NCI-H1417 (cell line): Measurements from ENCODE around the gene BHLHA15.

Source experiments
- DNase-seq, 3 experiments: peaks; one replicate each; lab custom pipeline; 2025; lab: John Stamatoyannopoulos, UW

BHLHA15 gene

GRCh38 chr7:98225913-98226614, 14.8 kb downstream of the BHLHA15 start:
- no peak for DNase-seq

- DNase-seq, result no peak
Observed at GRCh38 chr7:98227939-98228338, 16.7 kb downstream of the BHLHA15 start.

GRCh38 chr7:98228801-98229200, 17.6 kb downstream of the BHLHA15 start:
- no peak for DNase-seq

- peak in 2 of 3 experiments; percentile 17 to 56 for DNase-seq
Observed at GRCh38 chr7:98229441-98229840, 18.2 kb downstream of the BHLHA15 start.

GRCh38 chr7:98229991-98230745, 18.9 kb downstream of the BHLHA15 start:
- DNase-seq, result no peak

GRCh38 chr7:98230746-98231471, 19.7 kb downstream of the BHLHA15 start:
- no peak for DNase-seq

GRCh38 chr7:98231493-98232262, 20.4 kb downstream of the BHLHA15 start:
- DNase-seq, result no peak

- no peak for DNase-seq
Observed at GRCh38 chr7:98232263-98232585, 21.0 kb downstream of the BHLHA15 start.

GRCh38 chr7:98232799-98233198, 21.6 kb downstream of the BHLHA15 start:
- no peak for DNase-seq

- DNase-seq, result no peak
Observed at GRCh38 chr7:98233219-98234070, 22.2 kb downstream of the BHLHA15 start.

GRCh38 chr7:98234429-98235147, 23.3 kb downstream of the BHLHA15 start:
- DNase-seq, result no peak

GRCh38 chr7:98235901-98236300, 24.7 kb downstream of the BHLHA15 start:
- no peak for DNase-seq

- DNase-seq, result no peak
Observed at GRCh38 chr7:98236355-98237185, 25.3 kb downstream of the BHLHA15 start.

GRCh38 chr7:98238076-98238475, 26.8 kb downstream of the BHLHA15 start:
- DNase-seq, result no peak

GRCh38 chr7:98238976-98239375, 27.7 kb downstream of the BHLHA15 start:
- DNase-seq, result no peak

GRCh38 chr7:98240961-98241673, 29.9 kb downstream of the BHLHA15 start:
- DNase-seq, result peak in 2 of 3 experiments; percentile 8 to 16

- no peak for DNase-seq
Observed at GRCh38 chr7:98241674-98242241, 30.5 kb downstream of the BHLHA15 start.

GRCh38 chr7:98242342-98242741, 31.1 kb downstream of the BHLHA15 start:
- no peak for DNase-seq

GRCh38 chr7:98242934-98243333, 31.7 kb downstream of the BHLHA15 start:
- no peak for DNase-seq
